ENCODE measurements around the gene STK35.

- TF ChIP-seq, protein P1, sequence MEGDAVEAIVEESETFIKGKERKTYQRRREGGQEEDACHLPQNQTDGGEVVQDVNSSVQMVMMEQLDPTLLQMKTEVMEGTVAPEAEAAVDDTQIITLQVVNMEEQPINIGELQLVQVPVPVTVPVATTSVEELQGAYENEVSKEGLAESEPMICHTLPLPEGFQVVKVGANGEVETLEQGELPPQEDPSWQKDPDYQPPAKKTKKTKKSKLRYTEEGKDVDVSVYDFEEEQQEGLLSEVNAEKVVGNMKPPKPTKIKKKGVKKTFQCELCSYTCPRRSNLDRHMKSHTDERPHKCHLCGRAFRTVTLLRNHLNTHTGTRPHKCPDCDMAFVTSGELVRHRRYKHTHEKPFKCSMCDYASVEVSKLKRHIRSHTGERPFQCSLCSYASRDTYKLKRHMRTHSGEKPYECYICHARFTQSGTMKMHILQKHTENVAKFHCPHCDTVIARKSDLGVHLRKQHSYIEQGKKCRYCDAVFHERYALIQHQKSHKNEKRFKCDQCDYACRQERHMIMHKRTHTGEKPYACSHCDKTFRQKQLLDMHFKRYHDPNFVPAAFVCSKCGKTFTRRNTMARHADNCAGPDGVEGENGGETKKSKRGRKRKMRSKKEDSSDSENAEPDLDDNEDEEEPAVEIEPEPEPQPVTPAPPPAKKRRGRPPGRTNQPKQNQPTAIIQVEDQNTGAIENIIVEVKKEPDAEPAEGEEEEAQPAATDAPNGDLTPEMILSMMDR (IDR thresholded peaks at IDR 0.05) = no peak
- TF ChIP-seq ZFX (IDR thresholded peaks at IDR 0.05; ENCODE audit: borderline replicate concordance) = no peak
These were observed 41.0 kb downstream of the STK35 start for GRCh38 chr20:2142649-2143048.
